ENCODE measurements around the gene CALCOCO2.

CALCOCO2 gene

GRCh38 chr17:48873696-48874443 lies 43.0 kb downstream of the CALCOCO2 start:
- no peak for DNase-seq (ENCODE audit: low spot score)

GRCh38 chr17:48878920-48879898 lies 48.4 kb downstream of the CALCOCO2 start:
- DNase-seq (ENCODE audit: low spot score), result peak; percentile 73

- DNase-seq (ENCODE audit: low spot score), result no peak
Observed at GRCh38 chr17:48882272-48882671, 51.4 kb downstream of the CALCOCO2 start.

GRCh38 chr17:48883171-48883570 lies 52.3 kb downstream of the CALCOCO2 start:
- no peak for DNase-seq (ENCODE audit: low spot score)

GRCh38 chr17:48890086-48890485 lies 59.3 kb downstream of the CALCOCO2 start:
- DNase-seq (ENCODE audit: low spot score), result no peak

GRCh38 chr17:48892940-48893645 lies 62.3 kb downstream of the CALCOCO2 start:
- no peak for DNase-seq (ENCODE audit: low spot score)

GRCh38 chr17:48893646-48894508 lies 63.0 kb downstream of the CALCOCO2 start:
- no peak for DNase-seq (ENCODE audit: low spot score)

GRCh38 chr17:48894886-48895285 lies 64.1 kb downstream of the CALCOCO2 start:
- no peak for DNase-seq (ENCODE audit: low spot score)

GRCh38 chr17:48901241-48901640 lies 70.4 kb downstream of the CALCOCO2 start:
- no peak for DNase-seq (ENCODE audit: low spot score)

- DNase-seq (ENCODE audit: low spot score), result no peak
Observed at GRCh38 chr17:48903401-48903800, 72.6 kb downstream of the CALCOCO2 start.

GRCh38 chr17:48904428-48904827 lies 73.6 kb downstream of the CALCOCO2 start:
- DNase-seq (ENCODE audit: low spot score), result no peak

- DNase-seq (ENCODE audit: low spot score), result no peak
Observed at GRCh38 chr17:48905987-48906515, 75.2 kb downstream of the CALCOCO2 start.

GRCh38 chr17:48907713-48908046 lies 76.8 kb downstream of the CALCOCO2 start:
- DNase-seq (ENCODE audit: low spot score), result no peak

- DNase-seq (ENCODE audit: low spot score), result peak; percentile 97
Observed at GRCh38 chr17:48908047-48908843, 77.4 kb downstream of the CALCOCO2 start, which contains the start of gene UBE2Z. Gene UBE2Z, plus strand, starts transcription at chr17:48908407. Its CDS starts 97 bp downstream, at chr17:48908504.

GRCh38 chr17:48908853-48909394 lies 78.1 kb downstream of the CALCOCO2 start:
- peak; percentile 73 for DNase-seq (ENCODE audit: low spot score)

- DNase-seq (ENCODE audit: low spot score), result no peak
Observed at GRCh38 chr17:48909783-48910182, 78.9 kb downstream of the CALCOCO2 start.

GRCh38 chr17:48910370-48910769 lies 79.5 kb downstream of the CALCOCO2 start:
- DNase-seq (ENCODE audit: low spot score), result no peak

GRCh38 chr17:48912476-48912875 lies 81.6 kb downstream of the CALCOCO2 start:
- DNase-seq (ENCODE audit: low spot score), result no peak

All from cerebellar cortex (tissue), 1 donor.